Large intestine (tissue), 3 donors: ENCODE data around the gene PPP2R5D. TPM values are rescaled to one million over a fixed set of nuclear protein-coding genes. Genes with fewer than 3 reads are reported as not detected.
"Not testable (repeated sequence)": the region's sequence is repeated elsewhere in the genome, so short reads cannot be mapped to it uniquely, and the experiment has no call there.

Source experiments
- DNase-seq, 2 donors: peaks; one replicate each; pipeline versions ENCODE4 v3.0.0 to v3.0.0-alpha.2; 2013
- H3K27ac ChIP-seq: one replicate; pipeline ENCODE4 v1.5.1; 2013; ENCODE audit warnings: low read length
- H3K27me3 ChIP-seq: 2 replicates; pipeline ENCODE4 v1.6.1; 2013; ENCODE audit warnings: low read length; ENCODE audit not compliant: control insufficient read depth, insufficient read depth
- H3K36me3 ChIP-seq: 2 replicates; pipeline ENCODE4 v1.6.1; 2013; ENCODE audit warnings: low read length; ENCODE audit not compliant: control insufficient read depth, insufficient read depth
- H3K4me1 ChIP-seq: one replicate; pipeline ENCODE4 v1.6.1; 2013; ENCODE audit warnings: low read length; ENCODE audit not compliant: control insufficient read depth, insufficient read depth
- H3K4me3 ChIP-seq: one replicate; pipeline ENCODE4 v1.5.1; 2013; ENCODE audit warnings: low read length
- H3K9me3 ChIP-seq: one replicate; pipeline ENCODE4 v1.6.1; 2013; ENCODE audit warnings: mild to moderate bottlenecking, low read depth, low read length, moderate library complexity; ENCODE audit not compliant: control insufficient read depth
- WGBS: methylation state at CpG from one replicate; pipeline ENCODE4 v1.1.5; 2013; ENCODE audit warnings: low lambda C conversion rate; ENCODE audit not compliant: insufficient coverage; 5-methylcytosine and 5-hydroxymethylcytosine counted together
- polyA plus RNA-seq: library from polyadenylated mRNA; unstranded; fragments of 120-200 nt; gene quantifications from one replicate; pipeline ENCODE4 v1.2.1, GENCODE V29; 2013

PPP2R5D gene
- polyA plus RNA-seq, 1 donor: 62.0 TPM

GRCh38 chr6:43037706-43038105 is 53.3 kb downstream of the PPP2R5D start:
- no peak for DNase-seq
- H3K4me3 ChIP-seq: no peak overlapping the region
- WGBS: no CpG with 5 or more reads among the region's 9 CpGs

GRCh38 chr6:43038727-43039126 is 54.4 kb downstream of the PPP2R5D start:
- no peak overlapping the region for H3K27ac ChIP-seq
- H3K27me3 ChIP-seq: no peaks in the 10 kb centered on the region
- DNase-seq: peak in 1 of 2 donors; percentile 30
- WGBS: no CpG with 5 or more reads among the region's 9 CpGs
- H3K9me3 ChIP-seq: no peaks in the 10 kb centered on the region
- H3K36me3 ChIP-seq: peaks cover 81% of the 10 kb centered on the region
- peaks cover 22% of the 10 kb centered on the region for H3K4me1 ChIP-seq
- no peak overlapping the region for H3K4me3 ChIP-seq

More at GRCh38 chr6:43037706-43038105, 53.3 kb downstream of the PPP2R5D start:
- Histone ChIP-seq H3K4me1 (peaks cover 22% of the 10 kb centered on the region), H3K27ac (no peak overlapping the region), H3K36me3 (peaks cover 78% of the 10 kb centered on the region), H3K9me3 (no peaks in the 10 kb centered on the region), H3K27me3 (no peaks in the 10 kb centered on the region)

- DNase-seq: no peak
- Histone ChIP-seq H3K27me3 (no peaks in the 10 kb centered on the region), H3K36me3 (peaks cover 84% of the 10 kb centered on the region), H3K27ac (no peak overlapping the region), H3K4me3 (no peak overlapping the region), H3K9me3 (no peaks in the 10 kb centered on the region), H3K4me1 (peaks cover 10% of the 10 kb centered on the region)
- WGBS: no CpG with 5 or more reads among the region's 18 CpGs
Measured at GRCh38 chr6:43040542-43041257, 56.3 kb downstream of the PPP2R5D start.

- not testable (repeated sequence) for H3K27ac ChIP-seq, H3K9me3 ChIP-seq, H3K4me3 ChIP-seq, H3K4me1 ChIP-seq, H3K27me3 ChIP-seq, DNase-seq
- peaks cover 86% of the 10 kb centered on the region for H3K36me3 ChIP-seq
- 17% methylated on average over 1 of the region's 8 CpGs for WGBS
Measured at GRCh38 chr6:43041475-43041874, 57.1 kb downstream of the PPP2R5D start.

GRCh38 chr6:43043310-43043709 is 58.9 kb downstream of the PPP2R5D start:
- WGBS: no CpG with 5 or more reads among the region's 9 CpGs
- Histone ChIP-seq H3K27me3 (no peaks in the 10 kb centered on the region), H3K36me3 (peaks cover 86% of the 10 kb centered on the region), H3K9me3 (no peaks in the 10 kb centered on the region), H3K27ac (no peak overlapping the region), H3K4me1 (no peaks in the 10 kb centered on the region), H3K4me3 (no peak overlapping the region)
- DNase-seq: no peak

GRCh38 chr6:43045371-43045930 is 61.1 kb downstream of the PPP2R5D start:
- no peaks in the 10 kb centered on the region for H3K9me3 ChIP-seq
- H3K4me1 ChIP-seq: no peaks in the 10 kb centered on the region
- DNase-seq: no peak
- H3K4me3 ChIP-seq: no peak overlapping the region
- H3K27me3 ChIP-seq: no peaks in the 10 kb centered on the region
- peaks cover 83% of the 10 kb centered on the region for H3K36me3 ChIP-seq
- WGBS: 100% methylated on average over 2 of the region's 11 CpGs
- H3K27ac ChIP-seq: no peak overlapping the region

GRCh38 chr6:43047998-43048397 is 63.6 kb downstream of the PPP2R5D start:
- Histone ChIP-seq H3K27me3 (no peaks in the 10 kb centered on the region), H3K4me3 (no peak overlapping the region), H3K27ac (no peak overlapping the region), H3K9me3 (no peaks in the 10 kb centered on the region), H3K4me1 (peaks cover 12% of the 10 kb centered on the region), H3K36me3 (peaks cover 78% of the 10 kb centered on the region)
- no CpG with 5 or more reads among the region's 7 CpGs for WGBS
- no peak for DNase-seq

GRCh38 chr6:43050981-43051380 is 66.6 kb downstream of the PPP2R5D start:
- H3K4me3 ChIP-seq: no peak overlapping the region
- no peaks in the 10 kb centered on the region for H3K27me3 ChIP-seq
- H3K9me3 ChIP-seq: no peaks in the 10 kb centered on the region
- DNase-seq: no peak
- peaks cover 16% of the 10 kb centered on the region for H3K4me1 ChIP-seq
- H3K36me3 ChIP-seq: peaks cover 62% of the 10 kb centered on the region
- no peak overlapping the region for H3K27ac ChIP-seq
- no CpG with 5 or more reads among the region's 17 CpGs for WGBS

- Histone ChIP-seq H3K27me3 (no peaks in the 10 kb centered on the region), H3K4me3 (peak overlapping the region; percentile 85), H3K36me3 (peaks cover 55% of the 10 kb centered on the region), H3K27ac (peak overlapping the region; percentile 91), H3K9me3 (no peaks in the 10 kb centered on the region), H3K4me1 (peaks cover 16% of the 10 kb centered on the region)
- 60% methylated on average over 1 of the region's 19 CpGs for WGBS
- no peak for DNase-seq
Measured at GRCh38 chr6:43052225-43052841, 68.0 kb downstream of the PPP2R5D start.

- 40% methylated on average over 1 of the region's 22 CpGs for WGBS
- Histone ChIP-seq H3K36me3 (peaks cover 54% of the 10 kb centered on the region), H3K4me1 (peaks cover 18% of the 10 kb centered on the region), H3K4me3 (peak overlapping the region; percentile 85), H3K9me3 (no peaks in the 10 kb centered on the region), H3K27ac (peak overlapping the region; percentile 91), H3K27me3 (no peaks in the 10 kb centered on the region)
- DNase-seq: peak in 1 of 2 donors; percentile 66
Measured at GRCh38 chr6:43052842-43053544, 68.6 kb downstream of the PPP2R5D start.
